ENCODE data around the gene PPP6R3. TPM values are rescaled to one million over a fixed set of nuclear protein-coding genes. Genes with fewer than 3 reads are reported as not detected.

PPP6R3 gene
- total RNA-seq, 1 experiment from 2014 or later: 138 TPM

GRCh38 chr11:68582416-68583040 lies 122.0 kb downstream of the PPP6R3 start:
- H3K27me3 Mint-ChIP-seq (ENCODE audit: low read depth): no peaks in the 10 kb centered on the region
- no peak overlapping the region for H3K23ac ChIP-seq (ENCODE audit: insufficient read length, low read depth, low read length)
- H3K27me3 ChIP-seq (ENCODE audit: insufficient read depth, low read length): no peaks in the 10 kb centered on the region
- no peak overlapping the region for H2BK120ac ChIP-seq (ENCODE audit: low read depth, low read length, poor library complexity, severe bottlenecking)
- H4K8ac ChIP-seq (replicated peaks; ENCODE audit: insufficient read length, low read depth, low read length): no peak overlapping the region
- H3K4me3 Mint-ChIP-seq: no peak overlapping the region
- H3K14ac ChIP-seq (ENCODE audit: insufficient read depth, low read length): no peak overlapping the region
- H3K18ac ChIP-seq (ENCODE audit: insufficient read length, low read depth, low read length): no peak overlapping the region
- no peaks in the 10 kb centered on the region for H3K9me3 ChIP-seq (ENCODE audit: control insufficient read depth, low read depth, low read length)
- no peak overlapping the region for H2BK20ac ChIP-seq (ENCODE audit: low read depth, low read length, poor library complexity, severe bottlenecking)
- H2BK15ac ChIP-seq (ENCODE audit: low read depth, low read length): no peak overlapping the region
- TF ChIP-seq CTCF (conservative IDR thresholded peaks at IDR 0.05): no peak
- H2BK5ac ChIP-seq (ENCODE audit: insufficient read length, low read length): no peak overlapping the region
- peak overlapping the region in 1 of 3 experiments; percentile 58; a peak in 2 of 7 replicates for H3K27ac Mint-ChIP-seq
- peaks cover 0 to 2% of the 10 kb centered on the region in 2 experiments; a peak in 2 of 4 replicates for H3K4me1 Mint-ChIP-seq
- no peak overlapping the region for H3K4ac ChIP-seq (ENCODE audit: low read depth, low read length)
- H3T11ph ChIP-seq (ENCODE audit: low read length): no peak overlapping the region
- H2BK12ac ChIP-seq (ENCODE audit: insufficient read length, low read depth, low read length): no peak overlapping the region
- WGBS (ENCODE audit: extremely low coverage, insufficient read length, low lambda C conversion rate): no CpG with 5 or more reads among the region's 8 CpGs
- H3K23me2 ChIP-seq (ENCODE audit: insufficient read length, low read depth, low read length, poor library complexity, severe bottlenecking): no peaks in the 10 kb centered on the region
- no peak overlapping the region for H3K27ac ChIP-seq (ENCODE audit: insufficient read length, low read depth, low read length)
- H3K4me2 ChIP-seq (ENCODE audit: insufficient read depth, insufficient read length, low read length): no peak overlapping the region
- no peaks in the 10 kb centered on the region for H3K4me1 ChIP-seq (ENCODE audit: insufficient read depth, low read length)
- H2AFZ ChIP-seq (ENCODE audit: low read length): no peak overlapping the region
- peaks cover 17 to 71% (median 57%) of the 10 kb centered on the region in 3 experiments; a peak in 6 of 7 replicates for H3K36me3 Mint-ChIP-seq (ENCODE audit: insufficient read depth in 1 of 3, low read depth in 3 of 3)
- H3K79me2 ChIP-seq (ENCODE audit: insufficient read depth, low read length): no peaks in the 10 kb centered on the region
- no peaks in the 10 kb centered on the region for H4K20me1 ChIP-seq (ENCODE audit: control insufficient read depth, insufficient read depth, insufficient read length)
- no peak for DNase-seq
- no peaks in the 10 kb centered on the region for H3K9me3 Mint-ChIP-seq
- no peak overlapping the region for H4K5ac ChIP-seq (ENCODE audit: insufficient read length, low read depth, low read length)
- H2AK5ac ChIP-seq (ENCODE audit: insufficient read length, low read length): no peak overlapping the region
- H3K56ac ChIP-seq (ENCODE audit: insufficient read length, low read depth, low read length): no peak overlapping the region
- peaks cover 3% of the 10 kb centered on the region for H3K79me1 ChIP-seq (ENCODE audit: insufficient read depth, low read depth, low read length, poor library complexity, severe bottlenecking)
- H3K9ac ChIP-seq (ENCODE audit: extremely low read depth, insufficient read length, low read length): no peak overlapping the region
- no peak overlapping the region for H4K91ac ChIP-seq (ENCODE audit: insufficient read length, low read depth, low read length)

Data from H9 (cell line).